ENCODE measurements around the gene FANCI. TPM values are rescaled to one million over a fixed set of nuclear protein-coding genes. Genes with fewer than 3 reads are reported as not detected.

Gene FANCI
- total and polyA plus RNA-seq, 2 of the 4 experiments (the other 2 are of a cell fraction): 13.2 to 34.2 TPM

- intact Hi-C loops (cut with micrococcal nuclease): no loop called here
- Histone ChIP-seq H3K36me3 (ENCODE audit: control insufficient read depth, insufficient read depth, low read length) (peaks cover 19% of the 10 kb centered on the region), H3K9me1 (ENCODE audit: insufficient read depth, low read length) (0 out of 2 replicates have a peak, but pooled peaks cover 3% of the 10 kb centered on the region), H3K23ac (ENCODE audit: low read depth, low read length) (no peak overlapping the region), H4K8ac (ENCODE audit: low read depth in 2 of 2, low read length in 2 of 2) (no peak overlapping the region), H2BK120ac (ENCODE audit: low read depth, low read length) (no peak overlapping the region), H3K18ac (ENCODE audit: low read depth, low read length) (no peak overlapping the region), H3K14ac (replicated peaks; ENCODE audit: low read depth, low read length) (no peak overlapping the region), H3K27ac (ENCODE audit: insufficient read depth, low read length) (no peak overlapping the region), H2AK5ac (ENCODE audit: low read depth, low read length) (no peak overlapping the region), H2BK20ac (ENCODE audit: low read depth, low read length) (no peak overlapping the region), H3K9me3 (ENCODE audit: control insufficient read depth, insufficient read depth, low read length) (no peaks in the 10 kb centered on the region), H2BK5ac (ENCODE audit: low read depth, low read length, poor library complexity, severe bottlenecking) (no peak overlapping the region), H4K5ac (ENCODE audit: low read depth, low read length) (no peak overlapping the region), H3K27me3 (ENCODE audit: control insufficient read depth, insufficient read depth, low read length) (no peaks in the 10 kb centered on the region), H2BK15ac (ENCODE audit: low read depth, low read length) (no peak overlapping the region), H2AK9ac (replicated peaks; ENCODE audit: low read depth, low read length, poor library complexity) (no peak overlapping the region), H3K79me1 (ENCODE audit: low read depth in 1 of 2, low read length in 2 of 2) (no peaks in the 10 kb centered on the region), H3K4me2 (ENCODE audit: low read depth, low read length) (peak overlapping the region; percentile 4; the same call in 1 of the 2 replicates), H3K9ac (ENCODE audit: low read depth, low read length) (no peak overlapping the region), H2AFZ (replicated peaks; ENCODE audit: low read length, poor library complexity) (no peak overlapping the region), H3K4me3 (ENCODE audit: insufficient read depth, low read depth, low read length) (no peak overlapping the region), H3K4ac (ENCODE audit: low read depth, low read length) (no peak overlapping the region), H3K4me1 (ENCODE audit: control insufficient read depth, insufficient read depth, low read length) (peaks cover 9% of the 10 kb centered on the region), H3K56ac (ENCODE audit: extremely low read depth, insufficient read depth, low read length) (no peak overlapping the region), H4K20me1 (ENCODE audit: insufficient read depth, low read length) (no peaks in the 10 kb centered on the region), H4K91ac (ENCODE audit: insufficient read depth, low read depth, low read length) (no peak overlapping the region)
- in situ Hi-C loops (cut with MboI; ENCODE audit: low sequenced_read_pairs): no loop called here
- dilution Hi-C loops (cut with HindIII; ENCODE audit: low sequenced_read_pairs, unreplicated experiment): no loop called here
- ATAC-seq (ENCODE audit: low read depth): 0 out of 2 replicates have a peak, but pooled peaks have one; percentile 37
- no TSS peak for BruUV-seq (replicated peaks)
- CTCF ChIA-PET: interaction anchor here (2.1 kb wide), 1 partner anchor 8 kb away, joined by 8 read pairs; no protein-coding TSS in a partner anchor
- no peak for TF ChIP-seq RCOR1 (IDR thresholded peaks at IDR 0.05; ENCODE audit: insufficient replicate concordance, low read length)
- WGBS, 2 experiments (ENCODE audit: extremely low coverage in 2 of 2, insufficient read length in 1 of 2): no CpG with 5 or more reads among the region's 3 CpGs
- DNase-seq: no peak
- POLR2A ChIA-PET (ENCODE audit: unreplicated experiment): no interaction called here
These were observed 44.8 kb upstream of the FANCI start for GRCh38 chr15:89198934-89199333.
